GM21515 (cell line): ENCODE results near the gene TOMM5.
"Not testable (repeated sequence)": the region's sequence is repeated elsewhere in the genome, so short reads cannot be mapped to it uniquely, and the experiment has no call there.

Source experiments
- ATAC-seq: cut with Tn5 transposase; IDR thresholded peaks from one replicate; pipeline ENCODE4 v1.9.1; 2021; ENCODE audit not compliant: unreplicated experiment

The TOMM5 gene

DNA sequence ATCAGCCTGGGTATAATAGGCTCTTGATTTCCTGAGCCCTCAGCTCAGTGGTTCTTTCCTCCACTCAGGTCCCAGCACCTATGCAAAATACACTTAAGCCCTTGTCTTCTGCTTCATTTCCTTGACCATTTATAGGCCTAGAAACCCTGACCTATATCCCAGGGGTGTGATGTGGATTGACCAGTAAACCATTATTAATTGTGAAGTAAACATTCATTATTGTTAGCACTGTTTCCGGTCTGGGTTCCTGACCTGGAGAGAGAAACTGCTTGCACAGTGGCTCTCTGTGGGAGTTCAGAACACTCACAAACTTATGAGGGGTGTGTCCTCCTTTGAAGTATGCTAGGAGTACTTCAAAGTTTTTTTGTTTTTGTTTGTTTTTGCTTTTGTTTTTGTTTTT, 19.6 kb upstream of the TOMM5 start:
- no peak for ATAC-seq

DNA sequence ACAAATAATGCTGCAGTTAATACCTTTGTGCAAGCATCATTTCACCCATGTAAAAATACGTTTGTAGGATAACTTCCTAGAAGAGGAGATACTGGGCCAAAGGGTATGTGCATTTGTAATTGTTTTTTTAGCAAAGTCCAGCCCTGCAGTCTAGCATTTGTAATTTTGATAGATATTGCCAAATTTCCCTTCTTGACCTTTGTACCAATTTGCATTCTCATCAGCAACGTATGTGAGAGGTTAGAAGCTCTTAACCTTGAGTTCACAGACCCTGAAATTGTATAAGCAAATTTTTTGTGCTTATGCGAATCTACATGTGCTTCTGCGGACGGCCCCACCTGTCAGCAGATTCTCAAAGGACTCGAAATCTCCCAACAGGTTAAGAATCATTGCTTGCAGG, 18.6 kb upstream of the TOMM5 start:
- no peak for ATAC-seq

DNA sequence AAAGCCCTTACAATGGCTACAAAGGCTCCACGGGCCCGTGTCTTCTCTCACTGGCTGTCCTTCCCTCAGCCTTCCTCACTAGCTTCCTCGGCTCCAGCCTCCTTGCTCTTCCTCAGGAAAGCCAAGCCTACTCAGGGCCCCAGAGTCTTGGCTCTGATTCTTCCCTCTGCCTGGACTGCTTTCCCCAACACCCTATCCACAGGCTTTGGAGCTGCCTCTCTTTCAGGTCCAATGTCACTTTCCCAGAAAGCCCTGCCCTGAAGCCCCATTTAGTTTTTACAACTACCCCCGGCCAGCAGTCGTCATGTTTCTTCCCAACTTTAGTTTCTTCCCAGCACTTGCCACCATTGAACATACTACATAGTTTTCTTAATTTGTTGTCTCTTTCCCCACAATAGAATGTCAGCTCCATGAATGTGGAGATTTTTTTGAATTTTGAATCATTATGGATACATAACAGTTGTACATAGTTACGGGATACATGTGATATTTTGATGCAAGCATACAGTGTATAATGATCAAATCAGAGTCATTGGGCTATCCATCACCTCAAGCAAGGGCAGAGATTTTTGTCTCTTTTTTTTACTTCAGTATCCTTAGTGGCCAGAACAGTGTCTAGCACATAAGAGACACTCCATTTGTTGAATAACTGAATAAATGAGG, 17.5 kb upstream of the TOMM5 start:
- ATAC-seq: no peak

DNA sequence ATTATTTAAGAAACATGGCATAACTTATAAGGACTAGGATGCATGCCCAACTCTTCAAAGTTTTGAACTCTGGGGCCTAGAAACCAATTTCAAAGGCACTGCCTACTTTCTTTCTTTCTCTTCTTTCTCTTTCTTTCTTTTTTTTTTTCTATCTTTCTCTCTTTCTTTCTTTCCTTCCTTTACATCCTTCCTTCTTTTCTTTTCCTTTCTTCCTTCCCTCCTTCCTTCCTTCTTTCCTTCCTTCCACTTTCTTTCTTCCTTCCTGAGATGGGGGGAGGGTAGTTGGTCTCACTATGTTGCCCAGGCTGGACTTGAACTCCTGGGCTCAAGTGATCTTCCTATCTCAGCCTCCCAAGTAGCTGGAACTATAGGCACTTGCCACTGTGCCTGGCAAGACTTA, 15.9 kb upstream of the TOMM5 start:
- ATAC-seq: no peak

DNA sequence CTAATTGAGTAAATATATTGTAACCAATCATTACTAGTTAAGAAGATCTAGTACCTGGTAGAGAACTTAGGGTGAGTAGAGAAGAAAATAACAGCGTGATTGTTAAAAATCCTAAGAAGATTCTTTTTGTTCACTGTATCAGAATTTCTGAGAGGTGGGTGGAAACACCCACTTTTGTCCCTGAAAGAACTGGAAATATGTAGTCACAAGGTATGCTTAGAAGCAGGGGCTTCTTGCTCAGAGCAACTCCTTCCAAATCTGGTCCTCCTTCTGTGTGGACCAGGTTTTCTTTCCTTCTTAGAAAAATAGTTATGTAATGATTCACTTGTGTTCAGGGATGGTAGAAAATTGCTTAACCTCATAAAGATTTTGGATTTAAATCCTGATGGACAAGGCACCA, 11.9 kb upstream of the TOMM5 start:
- ATAC-seq: no peak

- no peak for ATAC-seq
Observed at GRCh38 chr9:37602817-37603216, 10.4 kb upstream of the TOMM5 start.

GRCh38 chr9:37602061-37602460, 9.7 kb upstream of the TOMM5 start:
- ATAC-seq: not testable (repeated sequence)

- no peak for ATAC-seq
Observed at GRCh38 chr9:37596504-37596903, 4.1 kb upstream of the TOMM5 start.

DNA sequence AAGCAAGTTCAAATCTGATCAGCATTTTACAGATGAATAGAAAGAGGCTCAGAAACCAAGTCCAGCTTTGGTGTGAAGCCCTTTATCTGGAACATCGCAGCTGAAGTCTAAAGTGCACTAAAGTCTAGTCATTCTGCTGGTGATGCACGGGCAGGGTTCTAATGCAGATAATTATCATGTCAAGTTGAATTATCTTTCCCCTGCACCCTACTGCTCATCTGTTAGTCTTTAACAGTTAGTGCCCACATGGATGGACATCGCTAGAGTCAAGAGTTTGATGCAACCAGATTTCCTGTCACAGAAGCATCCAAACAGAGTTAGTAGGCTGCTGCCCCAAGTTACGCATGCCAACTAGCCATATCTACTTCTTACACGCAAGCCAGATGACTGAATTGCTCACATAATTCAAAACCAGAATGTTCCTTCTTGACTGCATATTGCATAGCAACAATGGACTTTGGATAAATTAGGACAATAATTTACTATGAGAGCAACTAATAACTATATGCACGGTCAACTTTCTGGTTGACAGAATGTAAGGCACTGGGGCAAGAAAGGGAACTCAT, 1.6 kb upstream of the TOMM5 start:
- ATAC-seq: no peak

- no peak for ATAC-seq
Observed at GRCh38 chr9:37587521-37587920, 4.9 kb downstream of the TOMM5 start.

DNA sequence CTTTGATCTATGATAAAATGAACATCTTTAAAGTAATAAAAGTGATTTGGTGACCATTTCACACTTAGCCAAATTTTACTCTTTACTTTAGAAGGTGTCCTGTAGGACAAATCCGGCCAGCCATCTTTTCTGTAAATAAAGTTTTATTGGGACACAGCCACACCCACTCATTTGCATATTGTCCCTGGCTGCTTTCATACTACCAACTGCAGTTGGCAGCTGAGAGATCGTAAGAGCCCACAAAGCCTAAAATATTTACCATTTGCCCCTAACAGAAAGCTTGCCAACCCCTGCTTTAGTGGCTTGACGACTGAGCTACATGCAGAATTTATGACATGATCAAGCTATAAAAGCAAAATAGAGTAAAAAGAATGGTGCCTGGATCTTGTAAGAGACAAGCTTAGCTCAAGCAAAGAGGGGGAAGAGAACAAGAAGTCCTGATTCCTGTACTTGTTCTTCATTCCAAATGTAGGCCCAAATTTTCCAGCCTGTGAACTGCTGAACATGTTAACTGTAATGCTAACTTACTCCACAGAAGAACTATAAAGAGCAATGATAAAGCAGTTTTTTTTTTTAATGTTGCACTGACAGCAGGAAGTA, 8.8 kb downstream of the TOMM5 start:
- no peak for ATAC-seq

DNA sequence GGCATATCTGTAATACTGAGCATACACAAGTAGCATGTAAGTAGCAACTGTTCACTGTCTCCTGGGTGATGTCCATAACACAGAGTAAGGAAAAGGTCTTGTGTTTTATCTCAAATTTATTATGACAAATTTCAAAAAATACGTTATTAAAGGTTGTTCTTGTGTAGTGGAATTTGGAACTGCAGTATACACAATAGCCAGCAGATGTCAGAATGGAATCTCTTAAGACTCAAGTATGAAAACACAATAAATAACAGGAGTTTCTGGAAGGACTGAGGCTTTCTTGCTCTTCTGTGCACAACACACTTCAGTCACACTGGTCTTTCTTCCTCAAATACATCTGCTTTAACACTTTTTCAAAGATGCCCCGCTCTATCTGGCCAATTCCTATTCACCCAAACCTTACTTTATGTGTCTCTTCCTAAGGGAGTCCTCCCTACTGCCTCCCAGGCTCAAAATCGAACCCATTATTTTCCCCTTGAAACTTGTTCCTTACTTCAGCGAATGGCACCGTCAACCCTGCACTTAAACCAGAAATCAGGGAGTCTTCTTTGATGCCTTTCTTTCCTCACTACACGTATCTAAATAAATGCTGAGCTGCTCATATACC, 9.7 kb downstream of the TOMM5 start:
- ATAC-seq: no peak

DNA sequence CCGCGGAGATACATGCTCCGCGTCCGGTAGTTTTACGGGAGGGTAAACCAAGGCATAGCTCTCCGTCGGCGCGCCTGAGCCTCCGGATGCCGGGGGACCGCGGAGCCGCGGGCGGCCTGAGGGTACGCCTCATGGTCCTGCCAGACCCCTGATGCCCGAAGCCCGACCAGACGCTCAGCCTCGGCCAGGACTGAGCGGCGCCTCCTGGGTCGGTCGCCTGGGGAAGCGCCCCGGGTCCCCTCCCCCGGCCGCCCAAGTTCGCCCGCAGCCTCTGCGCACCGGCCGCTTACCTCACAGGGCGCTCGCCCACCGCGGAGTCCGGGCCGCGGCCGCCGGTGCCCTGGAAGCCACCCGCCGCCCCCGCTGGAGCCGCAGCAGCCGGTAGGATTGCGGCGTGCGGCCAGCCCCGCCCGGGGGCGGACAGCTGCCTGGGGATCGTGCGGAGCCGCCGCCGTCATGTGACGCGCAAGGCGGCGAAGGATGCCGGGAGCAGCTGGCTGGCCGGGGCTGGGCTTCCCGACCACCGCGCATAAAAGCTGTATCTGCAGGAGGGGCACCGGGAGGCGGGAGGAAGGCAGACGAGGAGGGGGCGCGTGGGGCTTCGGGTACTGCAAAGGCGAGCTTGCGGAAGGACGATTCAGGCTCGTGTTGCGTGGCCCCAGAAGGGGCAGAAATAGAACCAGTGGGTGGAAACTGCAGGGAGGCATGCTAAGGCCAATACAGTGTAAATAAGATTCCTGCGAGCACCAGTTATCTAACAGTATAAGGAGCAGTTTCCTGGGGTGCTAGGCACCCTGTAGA, 16.3 kb downstream of the TOMM5 start, which contains the start of gene FBXO10:
Gene FBXO10, minus strand, starts transcription at position 460 of the 801 bp plus-strand sequence. CDS start 34,612 bp downstream, outside the sequence.
- peak; percentile 73 for ATAC-seq

- peak; percentile 30 for ATAC-seq
Observed at GRCh38 chr9:37575511-37575914, 16.9 kb downstream of the TOMM5 start.

- no peak for ATAC-seq
Observed at GRCh38 chr9:37575001-37575400, 17.4 kb downstream of the TOMM5 start.

- no peak for ATAC-seq
Observed at GRCh38 chr9:37574241-37574721, 18.1 kb downstream of the TOMM5 start.

- no peak for ATAC-seq
Observed at GRCh38 chr9:37571282-37571681, 21.1 kb downstream of the TOMM5 start.

GRCh38 chr9:37566716-37567115, 25.7 kb downstream of the TOMM5 start:
- no peak for ATAC-seq

GRCh38 chr9:37565661-37566618, 26.5 kb downstream of the TOMM5 start:
- ATAC-seq: peak; percentile 84

DNA sequence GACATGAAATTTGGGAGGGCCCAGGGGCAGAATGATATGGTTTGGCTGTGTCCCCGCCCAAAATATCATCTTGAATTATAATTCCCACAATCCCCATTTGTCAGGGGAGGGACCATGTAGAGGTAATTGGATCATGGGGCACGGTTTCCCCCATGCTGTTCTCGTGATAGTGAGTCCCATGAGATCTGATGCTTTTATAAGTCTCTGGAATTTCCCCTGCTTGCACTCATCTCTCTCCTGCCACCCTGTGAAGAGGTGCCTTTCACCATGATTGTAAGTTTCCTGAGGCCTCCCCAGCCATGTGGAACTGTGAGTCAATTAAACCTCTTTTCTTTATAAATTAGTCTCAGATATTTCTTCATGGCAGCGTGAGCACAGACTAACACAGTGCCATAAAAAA, 27.5 kb downstream of the TOMM5 start:
- ATAC-seq: no peak
